Fibroblast of skin of back (primary cell): ENCODE data around the gene METTL18. TPM values are rescaled to one million over a fixed set of nuclear protein-coding genes. Genes with fewer than 3 reads are reported as not detected.
A peak's percentile ranks its signal among the peaks of the same experiment; 100 is the strongest.
"Not testable (repeated sequence)": the region's sequence is repeated elsewhere in the genome, so short reads cannot be mapped to it uniquely, and the experiment has no call there.

Source experiments
- DNase-seq: peaks from one replicate; pipeline ENCODE4 v3.0.0-alpha.2; 2013
- polyA plus RNA-seq, 2 experiments: library from polyadenylated mRNA; unstranded; fragments of 120-200 nt; gene quantifications; one replicate each; pipeline ENCODE4 v1.2.1, GENCODE V29; 2013; ENCODE audit not compliant: insufficient read length in 2 of 2

METTL18 gene
- 3.7 TPM for polyA plus RNA-seq (2013, experiment 1 of 2; ENCODE audit: insufficient read length)
- 3.6 TPM for polyA plus RNA-seq (2013, experiment 2 of 2; ENCODE audit: insufficient read length)

DNA sequence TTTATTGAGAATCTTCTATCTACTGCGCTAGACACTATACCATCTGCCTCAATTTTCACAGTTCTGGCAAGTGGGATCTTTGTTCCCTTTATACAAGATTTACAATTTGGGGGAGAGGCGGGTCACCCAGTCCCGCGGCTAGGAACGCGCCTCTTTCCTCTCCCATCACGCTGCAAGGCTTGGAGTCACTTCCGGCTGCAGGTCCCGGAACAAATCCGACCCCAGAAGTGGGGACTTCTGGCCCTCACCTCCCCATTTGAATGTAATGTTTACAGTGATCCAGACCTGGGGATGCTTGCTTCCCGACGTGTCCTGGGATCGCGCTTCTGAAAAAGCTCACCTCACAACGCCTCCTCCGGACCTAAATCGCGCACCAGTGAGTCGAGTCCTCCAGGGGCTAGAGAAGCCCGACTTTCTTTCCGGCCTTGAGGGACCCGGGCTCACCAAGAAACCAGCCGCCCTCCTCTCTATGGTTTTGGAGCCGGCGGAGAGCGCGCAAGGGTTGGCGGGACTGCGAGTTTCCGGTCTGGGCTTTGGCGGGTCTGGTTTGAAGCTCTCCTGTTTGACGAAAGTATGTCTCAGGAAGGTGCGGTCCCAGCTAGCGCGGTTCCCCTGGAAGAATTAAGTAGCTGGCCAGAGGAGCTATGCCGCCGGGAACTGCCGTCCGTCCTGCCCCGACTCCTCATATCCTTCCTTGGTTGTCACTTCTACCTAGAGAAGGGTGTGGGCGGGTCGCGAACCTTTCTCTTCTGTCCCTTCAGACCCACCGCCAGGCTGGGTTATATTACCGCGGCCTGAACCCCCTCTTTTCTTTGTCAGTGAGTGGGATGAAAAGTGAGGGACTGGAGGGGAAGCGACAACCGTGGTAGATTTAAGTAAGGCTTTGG, at the start of gene METTL18:
Gene METTL18, minus strand, starts transcription at position 378 of the 887 bp plus-strand sequence. CDS start 1,212 bp downstream, outside the sequence.
- peak; percentile 95 for DNase-seq

DNA sequence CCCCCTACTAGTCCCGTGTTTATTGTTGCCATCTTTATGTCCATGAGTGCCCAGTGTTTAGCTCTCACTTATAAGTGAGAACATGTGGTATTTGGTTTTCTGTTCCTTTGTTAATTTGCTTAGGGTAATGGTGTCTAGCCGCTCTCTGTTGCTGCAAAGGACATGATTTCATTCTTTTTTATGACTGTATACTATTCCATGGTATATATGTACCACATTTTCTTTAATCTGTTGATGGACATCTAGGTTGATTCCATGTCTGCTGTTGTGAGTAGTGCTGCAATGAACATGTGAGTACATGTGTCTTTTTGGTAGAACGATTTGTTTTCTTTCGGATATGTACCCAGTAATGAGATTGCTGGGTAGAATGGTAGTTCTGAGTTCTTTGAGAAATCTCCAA, 44.2 kb upstream of the METTL18 start:
- no peak for DNase-seq

DNA sequence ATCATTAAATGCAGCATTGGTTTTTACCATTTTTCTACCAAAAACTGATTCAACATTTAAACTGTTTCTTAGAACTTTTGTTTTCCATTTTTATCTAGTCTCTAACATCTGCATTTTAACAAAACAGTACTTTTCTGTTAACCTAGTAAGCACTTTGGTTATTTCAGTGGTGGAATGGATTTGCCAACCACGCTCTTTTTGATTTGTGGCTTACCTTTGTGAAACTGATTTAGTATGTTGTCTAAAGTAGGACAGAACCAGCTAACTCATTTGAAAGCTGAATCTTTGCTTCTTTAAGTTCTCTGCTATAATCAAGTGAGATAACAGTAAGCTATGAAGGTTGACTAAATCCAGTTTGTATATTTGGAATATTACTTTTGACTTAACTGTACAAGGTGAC, 41.5 kb upstream of the METTL18 start:
- DNase-seq: no peak

DNA sequence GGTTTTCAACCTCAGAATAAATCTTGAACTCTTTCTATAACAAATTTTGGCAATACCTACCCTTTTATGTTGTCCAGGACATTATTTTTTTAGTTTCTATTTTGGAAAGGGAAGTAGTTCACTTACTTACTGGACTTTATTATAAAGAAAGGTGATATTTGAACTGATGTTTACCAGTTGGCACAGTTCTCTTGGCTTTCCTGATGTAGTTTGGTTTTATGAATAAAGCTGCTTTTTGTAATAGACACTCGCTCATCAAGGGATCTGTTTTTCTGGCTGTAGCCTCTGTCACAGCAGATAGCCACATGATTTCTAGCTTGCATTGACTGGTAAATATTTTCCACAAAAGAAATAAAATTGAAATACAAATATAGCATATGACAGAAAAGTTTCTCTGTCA, 40.9 kb upstream of the METTL18 start:
- DNase-seq: no peak

DNA sequence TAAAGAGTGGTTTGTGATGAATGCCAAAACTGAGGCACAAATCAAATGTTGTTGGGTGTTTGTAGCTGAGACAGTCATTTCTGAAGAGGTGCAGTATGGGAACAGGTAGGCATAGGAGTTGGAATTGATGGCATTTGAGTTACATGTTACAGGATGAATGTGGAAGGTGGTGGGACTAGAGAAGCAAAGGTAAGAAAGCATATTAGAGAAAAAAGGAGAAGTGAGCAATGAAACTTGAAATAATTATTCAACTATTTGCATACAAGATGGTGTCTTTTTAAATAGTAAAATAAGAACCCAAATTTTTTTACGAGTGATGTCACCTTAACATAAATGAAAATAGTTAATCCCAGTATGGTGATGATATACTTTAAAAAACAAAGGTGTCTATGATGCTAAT, 40.2 kb upstream of the METTL18 start:
- DNase-seq: no peak

DNA sequence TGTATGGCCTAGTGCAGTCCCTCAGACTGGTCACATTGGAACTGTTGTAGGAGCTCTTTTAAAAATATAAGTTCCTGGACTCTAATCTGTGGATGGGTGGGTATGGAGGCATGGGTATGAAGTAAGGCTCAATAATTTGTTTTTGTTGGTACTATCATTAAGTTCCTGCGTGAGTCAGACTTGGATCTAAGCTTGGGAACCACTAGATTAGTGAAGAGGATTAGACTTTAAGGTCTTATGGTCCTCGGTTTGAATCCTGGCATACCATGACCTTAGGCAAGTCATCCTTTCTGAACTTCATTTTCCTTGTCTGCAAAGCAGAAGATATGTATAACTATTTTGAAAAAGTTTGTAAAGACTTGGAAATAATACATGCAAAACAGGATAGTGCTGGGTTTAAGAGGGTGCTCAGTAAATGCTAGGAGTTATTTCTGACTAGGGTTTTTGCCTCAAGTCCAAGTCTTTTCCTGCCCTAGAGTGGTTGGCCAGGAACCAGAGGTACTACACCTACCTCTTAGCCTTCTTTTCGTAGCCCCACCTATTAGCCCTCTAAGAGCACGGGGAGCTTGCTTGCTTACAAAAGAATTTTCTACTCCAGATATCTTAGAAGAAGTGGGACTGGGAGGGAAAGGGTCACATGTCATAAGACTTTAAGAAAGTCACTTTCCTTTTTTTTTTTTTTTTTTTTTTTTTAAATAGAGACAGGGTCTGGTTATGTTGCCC, 38.6 kb upstream of the METTL18 start:
- DNase-seq: no peak

DNA sequence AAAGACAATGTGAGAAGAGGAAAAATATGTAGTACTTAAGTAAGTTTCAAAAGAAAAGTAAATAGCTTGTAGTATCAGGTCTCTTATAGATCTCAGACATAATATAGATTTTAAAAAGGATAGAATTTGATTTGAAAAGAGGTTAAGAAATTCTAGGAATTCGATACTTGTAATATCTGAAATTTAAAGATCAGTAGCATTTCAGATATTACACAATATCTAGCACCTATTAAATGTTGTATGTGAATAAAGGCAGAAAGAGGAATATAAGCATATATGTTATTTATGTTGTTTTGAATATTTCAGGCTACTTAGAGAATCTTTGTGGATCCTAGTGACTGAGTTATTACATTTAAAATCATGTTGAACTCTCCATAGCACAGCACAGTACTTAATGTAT, 35.0 kb upstream of the METTL18 start:
- no peak for DNase-seq

DNA sequence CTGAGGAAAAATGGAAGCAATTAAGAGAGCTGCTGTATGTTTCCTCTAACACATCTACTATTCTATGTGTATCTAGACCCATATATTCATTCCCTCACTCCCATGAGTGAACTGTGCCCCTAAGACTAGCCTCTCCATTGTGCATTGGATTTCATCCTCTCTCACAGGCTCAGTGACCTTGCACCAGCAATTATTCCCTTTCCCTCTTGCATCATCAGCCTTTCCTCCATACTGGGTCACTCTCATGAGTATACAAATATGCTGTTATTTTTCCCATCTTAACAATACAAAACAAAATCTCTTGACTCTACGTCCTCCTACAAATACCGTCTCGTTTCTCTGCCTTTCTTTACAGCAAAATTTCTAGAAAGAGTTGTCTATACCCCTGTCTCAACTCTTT, 29.4 kb upstream of the METTL18 start:
- DNase-seq: no peak

DNA sequence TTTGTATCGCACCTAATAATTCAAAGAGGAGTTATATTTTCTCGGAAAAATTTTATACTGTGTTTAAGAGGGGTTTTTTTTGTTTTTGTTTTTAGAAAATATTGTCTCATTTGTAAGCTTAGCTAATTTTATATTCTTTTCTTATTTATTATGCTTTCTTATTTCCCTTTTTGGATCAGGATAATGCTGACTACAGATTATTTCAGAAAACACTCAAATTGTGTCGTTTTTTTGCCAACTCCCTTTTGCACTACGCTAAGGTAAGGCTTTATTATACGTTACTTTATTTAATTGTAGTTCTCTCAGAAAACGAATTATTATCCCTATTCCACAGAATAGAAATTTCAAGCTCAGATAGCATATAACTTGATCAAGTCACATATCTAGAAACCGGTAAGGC, 26.8 kb upstream of the METTL18 start:
- DNase-seq: no peak

DNA sequence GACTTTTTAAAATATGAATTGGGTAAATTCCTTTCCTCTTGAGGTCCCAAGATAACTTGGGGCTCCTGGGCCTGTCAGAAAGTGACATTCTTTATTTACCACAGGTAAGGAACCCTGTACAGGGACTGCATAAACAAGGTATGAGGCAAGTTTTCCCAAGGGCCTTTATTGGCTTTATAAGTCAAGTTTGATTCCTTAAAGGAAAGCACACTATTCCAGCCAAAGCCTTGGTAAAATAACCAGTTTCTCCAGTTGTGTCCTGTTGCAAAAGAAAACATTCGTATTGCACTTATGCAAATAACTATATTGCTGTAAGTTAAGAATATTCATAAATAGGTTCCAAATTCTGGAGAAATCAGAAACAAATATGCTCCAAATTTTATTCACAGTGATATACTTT, 21.9 kb upstream of the METTL18 start:
- no peak for DNase-seq

DNA sequence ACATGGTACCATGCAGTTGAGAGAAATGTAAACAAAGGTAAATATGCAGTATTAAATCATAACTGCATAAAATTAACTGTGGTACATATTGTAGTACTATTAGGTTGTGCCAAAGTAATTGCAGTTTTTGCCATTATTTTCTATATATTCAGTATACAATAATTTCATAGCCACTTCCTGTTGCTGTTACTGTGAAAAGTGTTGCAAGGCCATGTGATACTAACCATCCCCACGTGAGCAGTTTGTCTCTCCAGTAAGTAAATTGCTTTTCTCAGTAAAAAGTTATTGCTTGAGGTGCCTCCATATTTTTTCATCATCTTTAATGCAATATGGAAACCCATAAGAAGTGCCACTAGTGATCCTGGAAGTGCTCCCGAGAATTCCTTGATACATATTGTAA, 19.6 kb upstream of the METTL18 start:
- no peak for DNase-seq

DNA sequence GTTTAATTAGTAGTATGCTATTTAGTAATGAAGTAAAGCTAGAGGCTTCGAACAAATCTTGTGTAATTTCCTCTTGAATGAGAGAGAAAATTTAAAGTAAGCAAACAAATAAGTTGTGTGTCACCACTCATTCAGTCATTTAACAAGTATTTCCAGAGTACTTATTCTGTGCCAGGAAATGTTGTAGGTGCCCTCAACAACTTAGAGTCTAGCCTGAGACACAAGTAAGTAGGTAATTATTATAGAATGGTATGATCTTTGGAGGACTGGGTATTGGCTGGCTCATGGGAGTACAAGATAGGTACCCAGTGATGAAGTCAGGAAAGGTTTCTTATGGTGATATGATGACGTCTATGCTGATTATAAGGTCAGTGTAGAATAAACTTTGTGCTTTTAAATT, 17.4 kb upstream of the METTL18 start:
- no peak for DNase-seq

DNA sequence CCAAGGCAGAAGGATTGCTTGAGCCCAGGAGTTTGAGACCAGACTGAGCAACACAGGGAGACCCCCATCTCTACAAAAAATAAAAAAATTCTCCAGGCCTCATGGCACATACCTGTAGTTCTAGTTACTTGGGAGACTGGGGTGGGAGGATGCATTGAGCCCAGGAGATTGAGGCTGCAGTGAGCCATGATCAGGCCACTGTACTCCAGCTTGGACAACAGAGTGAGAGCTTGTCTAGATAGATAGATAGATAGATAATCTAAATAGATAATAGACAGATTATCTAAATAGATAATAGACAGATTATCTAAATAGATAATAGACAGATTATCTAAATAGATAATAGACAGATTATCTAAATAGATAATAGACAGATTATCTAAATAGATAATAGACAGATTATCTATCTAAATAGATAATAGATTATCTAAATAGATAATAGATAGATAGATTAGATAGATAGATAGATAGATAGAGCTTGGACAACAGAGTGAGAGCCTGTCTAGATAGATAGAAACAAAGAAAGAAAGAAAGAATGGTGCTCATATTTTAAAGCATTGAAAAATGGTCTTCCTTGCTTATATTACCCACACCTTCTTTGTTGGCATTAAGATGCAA, 16.8 kb upstream of the METTL18 start:
- DNase-seq: not testable (repeated sequence)

DNA sequence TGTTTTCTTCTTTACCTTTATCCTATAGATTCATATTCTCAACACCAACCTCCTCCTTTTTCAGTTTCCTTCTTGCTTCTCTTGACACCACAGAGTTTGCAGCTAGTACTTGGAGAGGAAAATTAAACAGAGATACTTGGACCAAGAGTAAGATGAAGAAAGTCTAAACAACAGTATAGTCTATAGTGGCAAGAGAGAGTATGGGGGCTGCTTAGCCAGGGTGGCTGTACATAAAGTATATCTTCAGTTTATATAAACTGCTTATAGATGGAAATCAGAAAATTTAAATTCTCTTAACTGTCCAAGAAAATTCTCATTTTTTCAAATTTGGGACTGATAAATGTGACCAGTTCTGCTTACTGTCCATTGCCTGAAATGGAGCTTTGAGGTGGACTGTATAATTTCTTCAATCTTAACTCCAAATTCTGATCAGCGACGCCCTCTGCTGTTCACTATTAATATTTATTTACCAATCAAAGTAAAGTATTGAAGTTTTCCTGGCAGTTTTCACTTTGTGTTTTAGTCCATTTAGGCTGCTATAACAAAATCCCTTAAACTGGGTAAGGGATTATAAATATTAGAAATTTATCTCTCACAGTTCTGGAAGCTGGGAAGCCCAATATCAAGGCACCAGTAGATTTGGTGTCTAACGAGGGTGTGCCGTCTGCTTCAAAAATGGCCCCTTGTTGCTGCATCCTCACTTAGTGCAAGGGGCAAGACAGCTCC, 14.8 kb upstream of the METTL18 start:
- DNase-seq: peak; percentile 27

DNA sequence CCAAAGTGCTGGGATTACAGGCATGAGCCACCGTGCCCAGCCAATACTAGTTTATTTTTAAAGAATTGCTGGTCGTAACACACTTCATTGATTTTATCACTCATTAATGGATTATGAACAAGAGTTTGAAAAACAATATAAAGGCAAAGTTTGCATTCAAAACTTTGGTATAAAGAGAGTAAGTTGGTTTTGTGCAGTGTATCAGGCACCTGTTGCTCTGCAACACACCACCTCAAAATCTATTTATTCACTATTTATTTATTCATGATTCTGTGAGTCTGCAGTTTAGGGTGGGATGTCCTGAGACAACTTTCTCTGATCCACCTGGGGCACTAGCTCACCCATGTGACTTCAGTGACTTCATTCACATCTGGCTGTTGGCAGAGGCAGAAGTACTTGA, 10.2 kb upstream of the METTL18 start:
- no peak for DNase-seq

DNA sequence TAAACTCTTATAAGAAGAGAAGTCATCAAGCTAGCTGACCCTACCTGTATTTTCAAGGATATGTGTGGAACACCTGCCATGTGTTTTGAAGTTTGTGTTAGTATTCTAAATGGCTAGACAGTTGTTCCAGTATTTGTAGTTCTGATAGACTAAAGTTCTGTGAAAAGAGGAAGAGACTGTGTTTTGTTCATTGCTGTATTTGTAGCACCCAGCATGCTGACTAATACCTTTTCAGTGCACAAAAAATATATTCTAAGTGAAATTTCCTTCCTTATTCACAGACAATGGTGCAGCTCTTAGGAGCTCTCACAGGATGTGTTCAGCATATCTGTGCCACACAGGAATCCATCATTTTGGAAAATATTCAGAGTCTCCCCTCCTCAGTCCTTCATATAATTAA, 8.2 kb upstream of the METTL18 start:
- DNase-seq: no peak

DNA sequence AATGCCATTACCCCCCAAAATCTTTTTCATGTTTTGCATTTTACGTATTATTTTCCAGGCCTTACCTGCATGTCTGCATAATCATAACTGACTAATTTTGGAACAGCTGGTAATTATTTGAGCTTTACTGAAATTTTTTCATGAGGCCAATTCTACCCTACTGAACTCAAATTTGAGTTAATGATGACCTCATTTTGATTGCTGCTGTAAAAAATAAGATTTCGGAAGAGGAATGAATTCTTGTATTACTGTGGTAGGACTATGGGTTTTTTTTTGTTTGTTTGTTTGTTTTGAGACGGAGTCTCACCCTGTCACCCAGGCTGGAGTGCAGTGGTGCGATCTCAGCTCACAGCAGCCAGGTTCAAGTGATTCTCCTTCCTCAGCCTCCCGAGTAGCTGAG, 2.6 kb upstream of the METTL18 start:
- no peak for DNase-seq

DNA sequence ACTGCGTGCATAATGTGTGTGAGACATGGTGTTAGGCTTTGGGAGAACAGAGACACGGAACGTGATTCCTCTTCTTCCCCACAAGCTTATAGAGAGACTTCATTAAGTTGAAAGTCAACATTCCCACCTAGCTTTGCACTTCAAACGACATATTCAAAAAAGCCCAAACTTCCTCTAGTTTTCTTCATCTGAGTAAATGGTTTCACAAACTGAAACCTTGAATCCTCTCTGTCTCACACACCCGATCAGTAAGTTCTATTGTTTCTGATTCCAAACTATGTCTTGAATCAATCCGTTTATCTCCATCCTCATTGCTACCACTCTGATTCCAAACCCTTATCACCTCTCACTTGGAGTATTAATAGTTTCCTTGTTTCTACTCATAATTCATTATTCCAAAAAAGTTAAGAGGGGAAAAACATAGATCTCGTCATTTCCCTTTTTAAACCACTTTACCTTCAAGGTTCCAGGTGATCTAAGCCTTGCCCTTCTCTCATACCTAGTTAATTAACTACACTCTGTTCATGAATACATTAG, 1.6 kb upstream of the METTL18 start:
- DNase-seq: no peak

DNA sequence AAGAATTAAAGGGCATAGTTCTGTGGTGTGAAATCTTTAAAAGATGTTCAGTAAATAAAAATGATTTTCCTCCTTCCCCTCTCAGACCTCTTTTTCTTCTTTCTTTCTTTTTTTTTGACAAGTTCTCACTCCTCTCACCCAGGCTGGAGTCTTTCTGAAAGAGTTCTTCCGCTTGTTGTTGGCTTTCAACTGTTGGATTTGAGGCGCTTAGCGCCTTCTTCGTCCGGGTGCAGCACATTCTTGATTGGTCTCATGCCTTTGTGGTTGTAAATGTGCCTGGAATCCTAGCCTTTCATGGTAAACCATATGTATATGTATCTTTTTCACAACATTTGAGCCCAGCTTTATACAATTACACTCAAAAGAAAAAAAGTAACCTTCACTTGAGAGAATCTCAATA, 980 bp upstream of the METTL18 start:
- peak; percentile 10 for DNase-seq

DNA sequence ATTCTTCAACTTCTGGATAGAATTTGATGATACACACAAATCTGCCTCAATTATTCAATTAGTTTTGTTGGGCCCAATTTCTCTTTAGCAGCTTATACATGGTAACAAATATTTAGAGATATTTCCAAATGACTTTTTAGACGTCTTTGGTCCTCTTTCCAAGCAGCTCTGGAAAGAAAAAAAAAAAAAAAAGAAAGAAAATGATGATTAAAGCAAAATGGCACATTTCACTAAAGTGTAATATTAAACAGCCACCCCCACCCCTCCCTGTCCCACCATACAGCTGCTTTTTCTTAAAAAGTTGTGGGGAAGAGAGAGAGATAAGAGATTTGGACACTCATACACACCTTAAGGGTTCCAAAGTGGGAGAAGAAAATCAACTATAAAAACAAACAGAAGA, 977 bp downstream of the METTL18 start:
- DNase-seq: no peak

DNA sequence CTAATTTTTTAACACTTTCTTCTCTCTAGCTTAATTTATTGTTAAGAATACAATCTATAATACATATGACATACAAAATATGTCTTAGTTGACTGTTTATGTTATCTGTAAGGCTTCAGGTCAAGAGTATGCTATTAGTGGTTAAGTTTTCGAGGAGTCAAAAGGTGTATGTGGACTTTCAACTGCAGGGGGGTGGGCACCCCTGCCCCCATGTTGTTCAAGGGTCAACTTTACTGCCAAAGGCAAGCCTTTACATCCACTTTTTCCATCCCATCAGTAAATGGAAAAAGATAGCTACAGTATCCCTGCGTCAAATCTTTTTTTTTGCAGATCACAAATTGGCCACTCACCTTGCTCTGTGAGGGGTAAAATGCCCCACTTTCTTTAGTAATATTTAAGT, 6.3 kb downstream of the METTL18 start:
- no peak for DNase-seq

DNA sequence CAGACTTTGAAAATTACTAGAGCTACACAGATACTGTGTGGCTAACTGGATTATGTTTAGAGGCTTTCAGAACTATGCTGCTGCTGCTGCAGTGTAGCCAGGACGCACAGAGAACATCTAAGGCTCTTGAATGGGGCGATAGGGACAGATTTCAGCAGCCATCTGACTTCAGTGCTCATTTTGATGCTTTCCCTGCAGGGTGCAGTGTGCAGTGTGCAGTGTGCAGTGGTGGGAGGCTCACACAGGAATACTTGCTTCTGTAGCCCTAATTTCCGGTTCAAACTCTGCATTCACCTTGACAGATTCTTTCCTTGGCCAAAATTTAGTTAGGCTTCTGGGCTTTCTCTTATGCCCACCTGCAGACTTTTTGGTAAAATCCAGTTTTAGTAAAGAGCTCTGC, 7.7 kb downstream of the METTL18 start:
- DNase-seq: no peak
